HPDE6-E6E7 (cell line): ENCODE data around the gene SLC12A3.

Experiments
- DNase-seq: peaks from one replicate; pipeline ENCODE4 v3.0.0; 2011; ENCODE audit warnings: missing footprints; ENCODE audit errors: extremely low spot score

SLC12A3 gene

GRCh38 chr16:56864960-56865359, at the start of gene SLC12A3:
SLC12A3 (plus strand) TSS chr16:56865207; CDS start chr16:56865236, 29 bp downstream.
- no peak for DNase-seq

- no peak for DNase-seq
Observed at GRCh38 chr16:56815721-56816120, 49.3 kb upstream of the SLC12A3 start.

- no peak for DNase-seq
Observed at GRCh38 chr16:56817056-56817455, 48.0 kb upstream of the SLC12A3 start.

- DNase-seq, result no peak
Observed at GRCh38 chr16:56817938-56818337, 47.1 kb upstream of the SLC12A3 start.

- no peak for DNase-seq
Observed at GRCh38 chr16:56823081-56823733, 41.8 kb upstream of the SLC12A3 start.

GRCh38 chr16:56824331-56824730, 40.7 kb upstream of the SLC12A3 start:
- no peak for DNase-seq

GRCh38 chr16:56824804-56825203, 40.2 kb upstream of the SLC12A3 start:
- no peak for DNase-seq

- no peak for DNase-seq
Observed at GRCh38 chr16:56825826-56826225, 39.2 kb upstream of the SLC12A3 start.

GRCh38 chr16:56828647-56829046, 36.4 kb upstream of the SLC12A3 start:
- no peak for DNase-seq

GRCh38 chr16:56830669-56831068, 34.3 kb upstream of the SLC12A3 start:
- DNase-seq, result no peak

- no peak for DNase-seq
Observed at GRCh38 chr16:56832768-56833167, 32.2 kb upstream of the SLC12A3 start.

GRCh38 chr16:56833243-56833970, 31.6 kb upstream of the SLC12A3 start:
- peak; percentile 84 for DNase-seq

- no peak for DNase-seq
Observed at GRCh38 chr16:56835320-56835719, 29.7 kb upstream of the SLC12A3 start.

GRCh38 chr16:56836410-56837230, 28.4 kb upstream of the SLC12A3 start:
- no peak for DNase-seq

GRCh38 chr16:56838622-56839337, 26.2 kb upstream of the SLC12A3 start:
- no peak for DNase-seq

- no peak for DNase-seq
Observed at GRCh38 chr16:56841233-56841632, 23.8 kb upstream of the SLC12A3 start.

GRCh38 chr16:56841659-56842058, 23.3 kb upstream of the SLC12A3 start:
- no peak for DNase-seq

GRCh38 chr16:56842133-56842532, 22.9 kb upstream of the SLC12A3 start:
- no peak for DNase-seq

- no peak for DNase-seq
Observed at GRCh38 chr16:56844056-56844455, 21.0 kb upstream of the SLC12A3 start.

GRCh38 chr16:56847173-56847910, 17.7 kb upstream of the SLC12A3 start:
- DNase-seq, result no peak
